K562 (cell line): Measurements from ENCODE around the gene EML6. TPM values are rescaled to one million over a fixed set of nuclear protein-coding genes. Genes with fewer than 3 reads are reported as not detected.

Experiments used
- MAZ ChIP-seq, 2 experiments: fragments of 450-650 bp in 1 of 2; sonication (generic) in 1 of 2; formaldehyde crosslinking; IDR thresholded peaks in 1 of 2; conservative IDR thresholded peaks in 1 of 2; 2 replicates each; pipeline versions ENCODE4 v1.4.0 to v1.5.0; 2020; ENCODE audit warnings: mild to moderate bottlenecking in 1 of 2, missing genetic modification reagents in 1 of 2
- POLR2AphosphoS5 ChIP-seq: IDR thresholded peaks from 2 replicates; pipeline ENCODE4 v1.6.1; 2011; ENCODE audit warnings: mild to moderate bottlenecking, low read depth, low read length, moderate library complexity; ENCODE audit not compliant: control insufficient read depth, insufficient read depth
- SMARCE1 ChIP-seq: fragments of 450-650 bp; IDR thresholded peaks from 2 replicates; pipeline ENCODE4 v1.7.1; 2016; ENCODE audit warnings: mild to moderate bottlenecking
- ZKSCAN8 ChIP-seq: fragments of 200-800 bp; sonication (Bioruptor generic); IDR thresholded peaks from 2 replicates; pipeline ENCODE4 v1.6.1; 2016; ENCODE audit warnings: missing genetic modification characterization, missing compliant biosample characterization
- polyA plus RNA-seq, 8 experiments: library from polyadenylated mRNA; depleted of rRNA in 4 of 8; stranded (reverse) in 5 of 8; unstranded in 3 of 8; fragments of >200 nt; fragmentation: Nextera tagmentation in 2 of 8; fragmentation: Illumina TruSeq in 1 of 8; extraction: Ambion mirVana in 2 of 8; extraction: Trizol in 1 of 8; gene quantifications; 2 replicates each; pipeline versions ENCODE4 v1.2.1 to v1.2.3, GENCODE V29; 2011 to 2014; ENCODE audit warnings: inconsistent platforms in 1 of 8, missing spikeins in 1 of 8
- total RNA-seq, 7 experiments: library from RNA; depleted of rRNA in 6 of 7; stranded (reverse); fragments of >200 nt in 6 of 7; fragmentation: Illumina TruSeq in 2 of 7; extraction: Trizol in 2 of 7; gene quantifications; 2 replicates each; pipeline versions ENCODE4 v1.2.1 to v1.2.3, GENCODE V29; 2011 to 2021; ENCODE audit warnings: low replicate concordance in 1 of 7
- TF ChIP-seq, protein P1 (sequence below), 2 experiments: fragments of 450-650 bp; conservative IDR thresholded peaks; 2 replicates each; pipeline ENCODE4 v1.6.1; 2017; ENCODE audit warnings: mild to moderate bottlenecking in 2 of 2, moderate library complexity in 2 of 2
- TF ChIP-seq, protein P2 (sequence below): conservative IDR thresholded peaks from 2 replicates; pipeline ENCODE4 v1.6.1; 2011; ENCODE audit warnings: low read depth, mild to moderate bottlenecking, low read length; ENCODE audit not compliant: control insufficient read depth
- TF ChIP-seq, protein P3 (sequence below): fragments of 200-800 bp; sonication (Bioruptor generic); IDR thresholded peaks from 2 replicates; pipeline ENCODE4 v1.6.1; 2017; ENCODE audit warnings: missing genetic modification characterization, missing compliant biosample characterization

The EML6 gene
- total and polyA plus RNA-seq, 9 of the 15 experiments (the other 6 are each of a cell fraction or from before 2014, with no cell fraction given) = 0.07 to 0.56 (median 0.25) TPM

DNA sequence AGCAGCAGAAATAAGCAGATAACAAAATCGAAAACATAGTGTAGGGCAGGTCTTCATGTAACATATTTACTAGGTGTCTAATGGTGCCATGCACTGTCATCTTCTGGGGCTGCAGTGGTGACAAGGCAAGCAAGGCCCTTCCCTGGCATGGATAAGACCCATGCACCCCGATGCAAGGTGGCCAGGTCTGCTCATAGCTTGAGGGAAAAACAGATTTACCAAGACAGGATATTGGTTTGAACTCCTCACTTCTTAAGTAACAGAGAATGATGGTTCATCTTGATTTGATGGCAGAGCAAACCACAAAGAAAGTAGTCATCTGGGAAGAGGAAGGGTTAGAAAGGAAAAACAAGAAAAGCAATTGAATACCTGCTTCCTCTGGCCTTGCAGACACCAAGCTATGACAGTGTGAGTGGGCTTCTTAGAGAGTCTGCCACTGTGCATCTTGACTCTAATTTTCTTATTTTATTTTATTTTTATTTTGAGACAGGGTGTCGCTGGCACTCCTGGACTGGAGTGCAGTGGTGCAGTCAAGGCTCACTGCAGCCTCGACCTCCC is 35.8 kb upstream of the EML6 start (continued):
- TF ChIP-seq, protein P1, sequence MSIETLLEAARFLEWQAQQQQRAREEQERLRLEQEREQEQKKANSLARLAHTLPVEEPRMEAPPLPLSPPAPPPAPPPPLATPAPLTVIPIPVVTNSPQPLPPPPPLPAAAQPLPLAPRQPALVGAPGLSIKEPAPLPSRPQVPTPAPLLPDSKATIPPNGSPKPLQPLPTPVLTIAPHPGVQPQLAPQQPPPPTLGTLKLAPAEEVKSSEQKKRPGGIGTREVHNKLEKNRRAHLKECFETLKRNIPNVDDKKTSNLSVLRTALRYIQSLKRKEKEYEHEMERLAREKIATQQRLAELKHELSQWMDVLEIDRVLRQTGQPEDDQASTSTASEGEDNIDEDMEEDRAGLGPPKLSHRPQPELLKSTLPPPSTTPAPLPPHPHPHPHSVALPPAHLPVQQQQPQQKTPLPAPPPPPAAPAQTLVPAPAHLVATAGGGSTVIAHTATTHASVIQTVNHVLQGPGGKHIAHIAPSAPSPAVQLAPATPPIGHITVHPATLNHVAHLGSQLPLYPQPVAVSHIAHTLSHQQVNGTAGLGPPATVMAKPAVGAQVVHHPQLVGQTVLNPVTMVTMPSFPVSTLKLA (conservative IDR thresholded peaks at IDR 0.05) = no peak
- TF ChIP-seq, protein P2, sequence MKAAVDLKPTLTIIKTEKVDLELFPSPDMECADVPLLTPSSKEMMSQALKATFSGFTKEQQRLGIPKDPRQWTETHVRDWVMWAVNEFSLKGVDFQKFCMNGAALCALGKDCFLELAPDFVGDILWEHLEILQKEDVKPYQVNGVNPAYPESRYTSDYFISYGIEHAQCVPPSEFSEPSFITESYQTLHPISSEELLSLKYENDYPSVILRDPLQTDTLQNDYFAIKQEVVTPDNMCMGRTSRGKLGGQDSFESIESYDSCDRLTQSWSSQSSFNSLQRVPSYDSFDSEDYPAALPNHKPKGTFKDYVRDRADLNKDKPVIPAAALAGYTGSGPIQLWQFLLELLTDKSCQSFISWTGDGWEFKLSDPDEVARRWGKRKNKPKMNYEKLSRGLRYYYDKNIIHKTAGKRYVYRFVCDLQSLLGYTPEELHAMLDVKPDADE = no peak
- TF ChIP-seq MAZ (CRISPR knock-in tag; conservative IDR thresholded peaks at IDR 0.05 in 1 of 2, IDR thresholded peaks at IDR 0.05 in 1 of 2) (no peak), POLR2AphosphoS5 (no peak), ZKSCAN8 (no peak), SMARCE1 (no peak)
- TF ChIP-seq, protein P3, sequence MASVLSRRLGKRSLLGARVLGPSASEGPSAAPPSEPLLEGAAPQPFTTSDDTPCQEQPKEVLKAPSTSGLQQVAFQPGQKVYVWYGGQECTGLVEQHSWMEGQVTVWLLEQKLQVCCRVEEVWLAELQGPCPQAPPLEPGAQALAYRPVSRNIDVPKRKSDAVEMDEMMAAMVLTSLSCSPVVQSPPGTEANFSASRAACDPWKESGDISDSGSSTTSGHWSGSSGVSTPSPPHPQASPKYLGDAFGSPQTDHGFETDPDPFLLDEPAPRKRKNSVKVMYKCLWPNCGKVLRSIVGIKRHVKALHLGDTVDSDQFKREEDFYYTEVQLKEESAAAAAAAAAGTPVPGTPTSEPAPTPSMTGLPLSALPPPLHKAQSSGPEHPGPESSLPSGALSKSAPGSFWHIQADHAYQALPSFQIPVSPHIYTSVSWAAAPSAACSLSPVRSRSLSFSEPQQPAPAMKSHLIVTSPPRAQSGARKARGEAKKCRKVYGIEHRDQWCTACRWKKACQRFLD (CRISPR knock-in tag) = no peak
